Stimulated activated CD4-positive, alpha-beta T cell treated with anti-CD3 and anti-CD28 coated beads, TNF-alpha, amount 100 ng/mL, for 1 hour (primary cell): ENCODE measurements around the gene BCKDK.
"Not testable (repeated sequence)": the region's sequence is repeated elsewhere in the genome, so short reads cannot be mapped to it uniquely, and the experiment has no call there.

Experiments used
- DNase-seq, 3 donors: peaks; one replicate each; pipeline ENCODE4 v3.0.0-alpha.2; 2020; ENCODE audit warnings: low read depth in 3 of 3, low spot score in 1 of 3

BCKDK gene

DNA sequence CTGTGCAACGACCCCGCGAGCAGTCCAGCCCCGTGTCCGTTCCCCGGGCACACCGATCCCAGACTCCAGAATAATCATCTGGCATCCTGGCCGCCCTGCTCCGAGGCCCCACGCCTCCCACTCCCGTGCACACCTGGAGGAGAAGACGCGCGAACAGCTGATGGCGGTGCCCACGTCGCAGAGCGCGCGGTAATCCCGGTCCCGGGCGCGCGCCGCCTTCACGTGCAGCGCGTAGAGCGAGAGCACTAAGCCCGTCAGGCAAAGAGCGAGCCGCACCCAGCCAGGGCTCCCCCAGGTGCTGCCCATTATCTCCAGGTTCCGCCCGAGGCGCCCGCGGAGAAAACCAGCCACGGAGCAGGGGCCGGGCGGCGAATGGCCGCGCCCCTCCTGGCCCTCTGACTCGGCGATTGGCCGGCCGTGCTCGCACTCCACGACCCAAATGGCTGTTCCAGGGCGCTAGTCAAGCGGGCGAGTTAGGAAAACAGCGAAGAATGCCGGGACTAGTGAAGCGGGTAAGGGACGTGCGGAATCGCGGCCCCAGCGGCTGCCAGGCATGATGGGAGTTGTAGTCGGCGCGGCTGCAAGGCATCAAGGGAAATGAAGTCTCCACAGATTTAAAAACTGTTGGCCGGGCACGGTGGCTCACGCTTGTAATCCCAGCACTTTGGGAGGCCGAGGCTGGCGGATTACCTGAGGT lies 13.6 kb upstream of the BCKDK start, which contains the start of gene VKORC1:
VKORC1 (minus strand) TSS at position 374 of the 697 bp plus-strand sequence; CDS start at position 306, 68 bp downstream.
- peak; percentile 60 to 70 (median 65) for DNase-seq

DNA sequence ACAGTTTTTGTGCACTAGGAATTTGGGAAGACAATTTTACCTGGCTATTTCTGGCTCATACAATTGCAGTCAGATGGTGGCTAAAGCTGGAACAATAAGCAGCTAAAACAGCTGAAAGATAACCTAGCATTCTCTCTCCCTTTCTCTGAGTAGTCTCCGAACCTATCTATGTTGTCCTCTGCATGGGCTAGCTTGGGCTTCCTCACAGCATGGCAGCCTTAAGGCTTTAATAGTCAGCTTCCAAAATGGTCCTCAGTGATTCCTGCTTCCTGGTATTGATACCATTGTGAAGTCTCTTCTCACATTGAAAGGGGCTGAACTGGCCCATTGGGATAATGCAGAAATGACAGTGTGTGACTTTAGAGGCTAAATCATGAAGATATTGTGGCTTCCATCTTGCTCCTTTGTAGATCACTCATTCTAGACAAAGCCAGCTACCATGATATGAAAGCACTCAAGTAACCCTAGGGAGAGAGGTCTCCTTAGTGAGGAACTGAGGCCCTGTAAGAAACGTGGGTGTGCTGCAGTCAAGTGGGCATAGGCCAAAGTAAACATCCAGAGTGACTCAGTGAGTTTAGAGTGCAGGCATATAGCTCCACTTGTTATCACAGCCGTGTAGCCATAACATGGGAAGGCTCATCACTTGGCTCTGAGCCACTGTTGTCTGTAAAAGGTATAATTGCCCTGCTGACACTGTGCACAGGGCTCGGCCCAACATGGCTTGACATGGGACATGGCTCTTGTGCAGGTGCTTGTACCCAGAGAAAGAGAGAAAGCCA lies 8.1 kb upstream of the BCKDK start:
- no peak for DNase-seq

DNA sequence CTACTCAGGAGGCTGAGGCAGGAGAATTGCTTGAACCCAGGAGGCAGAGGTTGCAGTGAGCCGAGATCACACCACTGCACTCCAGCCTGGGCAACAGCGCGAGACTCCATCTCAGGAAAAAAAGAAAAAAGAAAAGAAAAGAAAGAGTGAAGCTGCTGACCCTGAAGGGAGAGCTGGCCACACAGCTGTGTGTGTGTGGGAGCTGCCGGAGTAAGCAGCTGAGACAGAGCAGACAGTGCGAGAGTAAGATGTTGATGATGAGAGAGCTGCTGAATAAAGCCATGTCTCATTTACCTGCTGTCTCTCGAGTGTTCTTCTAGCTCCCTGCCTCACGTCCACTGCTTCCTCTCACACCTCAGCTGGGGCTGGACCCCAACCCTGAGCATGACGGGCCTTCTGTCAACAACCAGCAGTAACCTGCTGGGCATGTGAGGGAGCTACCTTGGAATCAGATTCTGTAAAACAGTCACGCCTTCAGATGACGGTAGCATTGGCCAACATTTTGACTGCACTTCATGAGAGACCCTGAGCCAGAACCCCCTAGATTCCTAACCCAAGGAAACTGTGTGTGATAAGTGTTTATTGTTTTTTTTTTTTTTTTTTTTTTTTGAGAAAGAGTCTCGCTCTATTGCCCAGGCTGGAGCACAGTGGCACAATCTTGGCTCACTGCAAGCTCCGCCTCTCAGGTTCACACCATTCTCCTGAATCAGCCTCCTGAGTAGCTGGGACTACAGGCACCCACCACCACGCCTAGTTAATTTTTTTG lies 7.1 kb upstream of the BCKDK start:
- DNase-seq: not testable (repeated sequence)

DNA sequence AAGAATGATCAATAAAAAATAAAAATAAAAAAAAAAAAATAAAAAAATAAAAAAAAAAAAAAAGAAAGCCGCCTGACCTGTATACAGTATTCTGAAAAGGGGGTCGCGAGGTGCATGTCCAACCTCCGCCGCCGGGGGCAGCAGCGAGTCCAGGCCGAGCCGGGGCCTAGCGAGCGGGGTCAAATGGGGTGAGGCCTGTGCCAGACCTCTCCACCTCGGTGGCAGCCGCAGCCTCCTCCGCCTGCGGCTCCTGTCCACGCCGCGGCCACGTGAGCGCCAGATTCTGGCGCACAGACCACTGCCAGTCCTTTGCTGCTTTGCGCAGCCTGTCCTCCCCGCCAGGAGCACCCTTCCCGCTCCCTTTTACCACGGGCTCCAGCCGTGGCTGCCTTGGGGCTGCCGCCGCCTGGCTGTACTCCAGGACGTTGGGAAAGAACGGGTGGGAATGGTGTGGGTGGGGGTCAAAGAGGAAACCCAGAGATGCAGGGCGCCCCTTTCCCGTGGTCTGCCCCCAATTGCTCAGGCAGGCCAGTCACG lies 2.4 kb upstream of the BCKDK start:
- DNase-seq: peak; percentile 19 to 82 (median 44)

DNA sequence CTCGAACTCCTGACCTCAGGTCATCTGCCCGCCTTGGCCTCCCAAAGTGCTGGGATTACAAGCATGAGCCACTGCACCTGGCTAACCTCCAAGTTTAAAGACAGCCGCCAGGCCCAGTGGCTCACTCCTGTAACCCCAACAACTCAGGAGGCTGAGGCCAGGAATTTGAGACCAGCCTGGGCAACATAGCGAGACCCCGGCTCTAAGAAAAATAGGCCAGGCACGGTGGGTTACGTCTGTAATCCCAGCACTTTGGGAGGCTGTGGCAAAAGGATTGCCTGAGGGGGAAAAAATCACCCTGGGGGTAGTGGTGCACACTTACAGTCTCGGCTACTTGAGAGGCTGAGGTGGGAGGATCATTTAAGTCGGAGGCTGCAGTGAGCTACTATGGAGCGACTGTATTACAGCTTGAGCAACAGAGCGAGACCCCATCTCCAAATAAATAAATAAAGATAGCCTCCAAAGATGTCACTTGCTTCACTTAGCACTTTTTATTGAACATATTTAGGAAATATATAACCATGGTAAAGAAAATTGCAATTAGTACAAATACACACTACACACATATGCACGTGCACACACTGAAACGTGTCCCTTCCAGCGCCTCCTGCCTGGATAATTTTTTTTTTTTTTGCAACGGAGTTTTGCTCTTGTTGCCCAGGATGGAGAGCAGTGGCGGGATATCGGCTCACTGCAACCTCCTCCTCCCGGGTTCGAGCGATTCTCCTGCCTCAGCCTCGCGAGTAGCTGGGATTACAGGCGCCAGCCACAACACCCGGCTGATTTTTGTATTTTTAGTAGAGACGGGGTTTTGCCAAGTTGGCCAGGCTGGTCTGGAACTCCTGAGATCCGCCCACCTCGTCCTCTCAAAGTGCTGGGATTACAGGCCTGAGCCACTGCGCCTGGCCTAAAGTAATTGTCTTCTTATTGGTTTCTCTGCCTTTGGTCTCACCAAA lies 1.4 kb upstream of the BCKDK start:
- no peak for DNase-seq

DNA sequence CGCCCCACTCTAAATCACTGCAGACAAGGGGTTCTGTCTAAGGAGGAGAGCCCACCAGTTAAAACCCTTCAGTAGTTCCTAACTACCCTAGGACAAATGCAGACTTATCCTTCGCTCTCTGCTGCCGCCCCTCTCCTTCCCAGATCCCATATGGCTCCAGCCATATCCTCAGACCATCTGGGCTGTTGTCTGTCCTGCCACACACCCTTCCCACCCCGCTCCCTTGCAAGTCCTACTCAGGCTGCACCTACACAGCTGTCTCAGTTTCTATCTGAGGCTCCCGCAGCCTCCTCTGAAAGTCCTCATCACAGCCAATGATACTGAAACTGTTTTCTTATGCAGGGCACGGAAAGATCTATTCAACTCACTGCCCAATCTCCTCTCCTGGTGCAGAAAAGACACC lies 720 bp upstream of the BCKDK start:
- DNase-seq: no peak

DNA sequence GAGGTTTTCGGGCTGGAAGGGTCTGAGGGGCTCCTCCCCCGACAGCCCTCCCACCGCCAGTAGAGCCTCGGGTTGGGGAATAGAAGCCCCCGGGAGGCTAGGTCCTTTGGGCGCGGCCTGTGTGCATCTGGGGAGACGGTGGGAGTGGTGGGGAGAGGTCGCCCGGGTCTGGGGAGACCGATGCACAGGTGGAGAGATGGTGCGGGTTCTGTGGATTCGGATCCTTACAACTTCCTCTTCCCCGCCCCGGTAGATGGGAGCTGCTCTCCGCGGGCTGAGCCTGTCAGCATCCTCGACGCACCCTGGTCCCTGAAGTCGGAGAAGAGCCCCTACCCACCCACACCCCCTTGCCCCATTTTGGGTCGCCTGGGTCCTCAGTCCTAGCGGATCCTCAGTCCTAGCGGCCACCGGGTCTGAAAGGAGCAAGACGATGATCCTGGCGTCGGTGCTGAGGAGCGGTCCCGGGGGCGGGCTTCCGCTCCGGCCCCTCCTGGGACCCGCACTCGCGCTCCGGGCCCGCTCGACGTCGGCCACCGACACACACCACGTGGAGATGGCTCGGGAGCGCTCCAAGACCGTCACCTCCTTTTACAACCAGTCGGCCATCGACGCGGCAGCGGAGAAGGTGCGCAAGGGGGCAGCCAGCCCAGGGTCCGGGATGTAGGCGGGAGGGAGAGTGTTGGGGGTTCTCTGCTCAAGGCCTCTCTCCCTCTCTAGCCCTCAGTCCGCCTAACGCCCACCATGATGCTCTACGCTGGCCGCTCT lies 790 bp downstream of the BCKDK start:
- DNase-seq: no peak

DNA sequence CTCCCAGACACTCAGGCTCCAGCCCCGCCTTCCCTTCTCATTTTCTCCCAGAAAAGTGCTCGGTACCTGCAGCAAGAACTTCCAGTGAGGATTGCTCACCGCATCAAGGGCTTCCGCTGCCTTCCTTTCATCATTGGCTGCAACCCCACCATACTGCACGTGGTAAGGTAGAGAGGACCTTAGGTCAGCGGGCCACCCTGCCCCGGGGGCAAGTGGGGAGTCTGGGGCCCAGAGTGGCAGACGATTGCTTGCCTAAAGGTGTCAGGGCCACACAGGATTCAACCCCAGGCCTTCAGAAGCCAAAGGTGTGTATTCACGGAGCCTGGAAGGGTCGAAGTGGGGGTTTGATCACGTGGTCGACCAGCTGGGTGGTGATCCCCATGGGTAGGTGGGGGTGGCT lies 1.4 kb downstream of the BCKDK start:
- no peak for DNase-seq

DNA sequence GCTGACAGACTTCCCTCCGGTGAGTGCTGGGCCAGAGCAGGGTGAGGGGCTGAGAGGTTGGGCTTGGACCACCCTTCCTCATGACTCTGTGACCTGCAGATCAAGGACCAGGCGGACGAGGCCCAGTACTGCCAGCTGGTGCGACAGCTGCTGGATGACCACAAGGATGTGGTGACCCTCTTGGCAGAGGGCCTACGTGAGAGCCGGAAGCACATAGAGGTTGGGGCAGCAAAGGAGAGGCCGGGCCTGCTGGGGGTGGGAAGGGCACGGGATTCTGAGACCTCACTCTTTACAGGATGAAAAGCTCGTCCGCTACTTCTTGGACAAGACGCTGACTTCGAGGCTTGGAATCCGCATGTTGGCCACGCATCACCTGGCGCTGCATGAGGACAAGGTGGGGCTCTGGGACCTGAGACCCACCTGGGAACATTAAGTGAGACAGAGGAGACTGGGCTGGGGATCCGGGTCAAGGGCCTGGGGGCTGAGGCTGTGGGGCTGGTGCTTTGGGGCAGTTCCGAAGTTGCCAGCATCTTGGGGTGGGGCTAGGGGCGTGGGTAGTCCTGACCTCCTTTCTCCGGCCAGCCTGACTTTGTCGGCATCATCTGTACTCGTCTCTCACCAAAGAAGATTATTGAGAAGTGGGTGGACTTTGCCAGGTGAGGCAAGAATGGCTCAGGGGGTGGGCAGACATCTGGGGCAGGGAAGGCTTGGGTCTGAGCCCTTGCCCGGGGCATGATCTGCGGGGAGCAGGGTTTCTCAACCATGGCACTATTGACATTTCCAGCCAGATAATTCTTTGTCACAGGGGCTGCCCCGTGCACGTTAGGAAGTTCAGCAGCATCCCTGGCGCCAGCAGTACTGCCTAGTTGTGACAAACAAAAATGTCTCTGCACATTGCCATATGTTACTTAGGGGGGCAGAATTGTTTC lies 2.2 kb downstream of the BCKDK start:
- DNase-seq: no peak

DNA sequence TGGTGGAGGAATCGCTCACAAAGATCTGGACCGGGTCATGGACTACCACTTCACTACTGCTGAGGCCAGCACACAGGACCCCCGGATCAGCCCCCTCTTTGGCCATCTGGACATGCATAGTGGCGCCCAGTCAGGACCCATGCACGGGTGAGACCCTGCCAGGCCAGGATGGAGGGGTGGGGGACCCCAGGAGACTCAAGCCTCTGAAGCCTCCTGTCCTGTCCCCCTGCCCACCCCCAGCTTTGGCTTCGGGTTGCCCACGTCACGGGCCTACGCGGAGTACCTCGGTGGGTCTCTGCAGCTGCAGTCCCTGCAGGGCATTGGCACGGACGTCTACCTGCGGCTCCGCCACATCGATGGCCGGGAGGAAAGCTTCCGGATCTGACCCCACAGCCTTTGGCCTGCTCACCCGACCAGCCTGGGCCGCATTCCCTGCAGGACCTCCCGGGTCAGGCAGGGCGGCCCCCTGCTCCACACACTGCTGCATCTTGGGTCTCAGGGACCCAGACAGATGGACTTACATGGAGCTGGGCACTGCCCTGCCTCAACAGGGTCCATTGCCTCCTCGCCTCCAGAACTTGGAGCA lies 3.8 kb downstream of the BCKDK start:
- DNase-seq: no peak

DNA sequence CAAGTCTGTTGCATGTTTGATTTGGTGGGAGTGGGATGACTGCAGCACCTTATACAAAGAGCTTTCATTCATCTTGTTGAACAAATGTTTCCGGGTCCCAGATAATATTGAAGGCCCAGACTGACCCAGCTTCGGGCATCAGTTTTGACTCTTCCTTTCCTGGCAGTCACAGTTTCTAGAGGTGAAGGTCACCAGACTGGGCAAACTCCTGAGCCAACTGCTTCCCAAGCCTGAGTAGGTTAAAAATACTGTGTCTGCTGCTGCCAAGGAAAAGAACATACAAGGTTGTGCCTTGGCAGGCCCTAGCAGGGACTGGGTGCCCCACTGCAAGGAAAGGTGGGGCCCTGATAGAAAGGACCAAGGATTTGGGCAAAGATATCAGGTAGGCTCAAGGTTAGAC lies 4.5 kb downstream of the BCKDK start:
- no peak for DNase-seq

DNA sequence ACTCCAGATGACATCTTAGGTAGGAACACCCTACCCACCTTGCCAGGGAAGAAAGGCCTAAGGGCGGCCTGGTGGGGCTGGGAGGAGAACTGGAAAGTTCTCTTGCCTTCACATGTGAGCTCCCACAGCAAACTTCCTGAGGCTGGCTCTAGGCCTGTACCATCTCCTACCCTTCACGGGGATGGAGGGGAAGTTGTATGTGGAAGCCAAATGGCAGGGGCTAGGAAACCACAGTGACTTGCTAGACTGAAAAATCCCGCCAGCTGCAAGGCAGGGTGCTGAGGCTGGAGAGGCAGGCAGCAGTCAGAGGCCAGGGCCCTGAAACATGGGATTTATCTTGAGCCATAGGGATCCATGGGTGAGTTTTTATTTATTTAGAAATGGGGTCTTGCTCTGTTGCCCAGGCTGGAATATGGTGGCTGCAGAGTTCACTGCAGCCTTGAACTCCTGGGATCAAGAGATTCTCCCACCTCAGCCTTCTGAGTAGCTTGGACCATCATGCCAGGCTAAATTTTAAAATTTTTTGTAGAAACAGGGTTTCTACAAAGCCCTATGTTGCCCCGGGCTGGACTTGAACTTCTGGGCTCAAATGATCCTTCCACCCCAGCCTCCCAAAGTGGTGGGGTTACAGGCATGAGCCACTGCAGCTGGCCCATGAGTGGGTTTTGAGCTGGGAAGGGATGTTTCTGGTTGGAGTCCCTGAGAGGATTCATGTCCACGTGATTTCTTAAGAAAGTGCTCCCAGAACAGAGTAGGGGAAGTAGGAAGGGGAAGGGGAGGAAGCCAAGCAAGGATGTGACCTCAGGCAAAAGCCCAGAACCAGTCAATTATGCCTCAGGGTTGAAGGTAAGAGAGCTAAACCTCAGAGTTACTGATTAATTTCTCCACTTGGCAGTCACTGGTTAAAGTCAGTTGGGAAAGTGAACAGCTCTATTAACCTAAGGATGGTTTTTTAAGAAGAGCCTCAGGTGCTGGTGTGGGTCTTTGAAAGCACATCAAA lies 5.2 kb downstream of the BCKDK start:
- DNase-seq: no peak

DNA sequence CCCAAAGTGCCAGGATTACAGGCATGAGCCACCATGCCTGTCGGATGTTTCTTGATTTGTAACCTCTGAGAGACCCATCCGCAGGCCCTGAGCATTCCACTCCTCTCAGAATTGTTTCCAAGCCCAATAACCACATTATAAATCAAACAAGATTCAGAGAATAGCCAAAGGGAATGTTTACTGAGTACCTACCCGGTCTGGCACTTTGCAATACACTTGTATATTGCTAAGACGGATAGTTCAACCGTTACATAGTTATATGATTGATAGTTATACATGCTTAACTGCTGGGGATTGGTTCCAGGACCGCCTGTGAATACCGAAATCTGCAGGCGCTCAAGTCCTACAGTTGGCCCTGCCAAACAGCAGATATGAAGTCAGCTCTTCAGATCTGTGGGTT lies 6.3 kb downstream of the BCKDK start:
- no peak for DNase-seq

DNA sequence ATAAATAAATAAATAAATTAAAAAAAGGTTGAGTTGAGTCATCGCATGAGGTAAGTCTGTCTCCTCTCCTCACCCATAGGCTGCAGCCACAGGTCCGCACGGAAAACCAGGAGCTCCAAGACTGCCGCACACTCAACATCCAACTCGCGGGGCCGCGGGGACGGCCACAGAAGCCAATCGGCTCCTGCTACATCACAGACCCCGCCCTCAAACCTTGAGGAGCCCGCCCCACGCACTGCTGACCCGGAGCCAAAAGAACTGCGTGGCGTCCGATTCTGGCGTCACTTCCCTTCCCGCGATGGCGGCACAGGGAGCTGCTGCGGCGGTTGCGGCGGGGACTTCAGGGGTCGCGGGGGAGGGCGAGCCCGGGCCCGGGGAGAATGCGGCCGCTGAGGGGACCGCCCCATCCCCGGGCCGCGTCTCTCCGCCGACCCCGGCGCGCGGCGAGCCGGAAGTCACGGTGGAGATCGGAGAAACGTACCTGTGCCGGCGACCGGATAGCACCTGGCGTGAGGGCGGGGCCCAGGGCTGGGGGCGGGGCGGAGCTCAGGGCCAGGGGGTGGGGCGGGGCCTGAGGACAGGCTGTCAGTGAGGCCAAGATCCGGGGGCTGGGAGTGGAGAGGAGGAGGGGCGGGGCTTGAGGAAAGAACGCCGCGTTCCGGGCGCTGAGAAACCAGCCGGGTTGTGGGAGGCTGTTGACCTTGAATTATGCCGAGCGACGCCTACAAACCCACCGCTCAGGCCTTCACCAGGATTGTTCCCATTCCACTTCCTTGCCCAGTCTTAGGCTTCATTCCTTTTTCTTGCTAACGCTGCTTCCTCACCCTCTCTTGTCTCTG lies 9.4 kb downstream of the BCKDK start, which contains the start of gene KAT8:
KAT8 (plus strand) TSS at position 281 of the 839 bp plus-strand sequence; CDS start at position 299, 18 bp downstream.
- peak; percentile 89 to 91 (median 91) for DNase-seq

DNA sequence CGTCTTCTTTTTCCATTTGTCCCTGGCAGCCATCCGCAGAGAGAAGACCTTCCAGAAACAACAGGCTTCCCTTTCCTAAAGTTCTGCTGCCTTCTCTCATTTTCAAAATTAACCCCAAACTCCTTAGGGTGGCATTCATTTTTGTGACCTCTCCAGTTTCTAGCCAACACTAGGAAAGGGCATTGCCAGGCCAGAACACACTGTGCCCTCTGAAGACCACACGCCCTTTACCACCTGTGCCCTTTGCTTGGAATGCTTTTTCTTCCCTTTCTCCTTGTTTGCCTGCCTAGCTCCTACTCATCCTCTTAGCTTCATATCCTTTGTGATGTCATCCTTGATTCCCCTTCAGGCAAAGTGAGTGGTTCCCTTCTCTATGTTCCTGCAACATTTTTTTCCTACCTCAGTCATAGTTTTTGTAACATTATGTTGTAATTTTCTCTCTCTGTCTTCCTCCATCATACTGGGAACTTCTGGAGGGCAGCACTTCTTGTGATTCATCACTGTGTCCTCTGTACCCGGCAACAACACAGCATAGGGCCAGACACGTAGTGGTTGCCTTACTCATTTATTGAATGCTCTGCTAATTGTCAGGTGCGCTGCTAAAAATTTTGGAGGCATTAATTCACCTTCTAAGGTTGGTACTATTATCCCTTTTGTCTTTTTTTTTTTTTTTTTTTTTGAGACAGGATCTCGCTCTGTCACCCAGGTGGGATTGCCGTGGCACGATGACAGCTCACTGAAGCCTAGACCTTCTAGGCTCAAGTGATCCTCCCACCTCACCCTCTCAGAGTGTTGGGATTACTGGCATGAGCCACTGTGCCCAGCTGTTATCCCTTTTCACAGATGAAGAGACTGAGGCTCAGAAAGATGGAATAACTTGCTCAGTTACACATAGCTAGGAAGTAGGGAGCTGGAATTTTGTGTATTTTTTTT lies 10.3 kb downstream of the BCKDK start:
- DNase-seq: no peak
